ENCODE measurements around the gene RABEPK.
"Not testable (repeated sequence)": the region's sequence is repeated elsewhere in the genome, so short reads cannot be mapped to it uniquely, and the experiment has no call there.

The RABEPK gene

GRCh38 chr9:125254231-125254630 is 53.9 kb downstream of the RABEPK start:
- DNase-seq, result no peak

- no peak for DNase-seq
Measured at GRCh38 chr9:125255781-125256391, 55.5 kb downstream of the RABEPK start.

- no peak for DNase-seq
Measured at GRCh38 chr9:125258160-125258785, 57.9 kb downstream of the RABEPK start.

GRCh38 chr9:125258832-125259534 is 58.6 kb downstream of the RABEPK start:
- DNase-seq, result no peak

- no peak for DNase-seq
Measured at GRCh38 chr9:125260561-125260960, 60.2 kb downstream of the RABEPK start.

- DNase-seq, result peak; percentile 93
Measured at GRCh38 chr9:125261501-125262293, 61.4 kb downstream of the RABEPK start, which contains the start of gene GAPVD1. Gene GAPVD1, plus strand, starts transcription at chr9:125261826. Its CDS starts 37,096 bp downstream, at chr9:125298922.

GRCh38 chr9:125262294-125262991 is 62.1 kb downstream of the RABEPK start:
- no peak for DNase-seq

GRCh38 chr9:125264068-125264467 is 63.7 kb downstream of the RABEPK start:
- not testable (repeated sequence) for DNase-seq

GRCh38 chr9:125268394-125269013 is 68.2 kb downstream of the RABEPK start:
- DNase-seq, result no peak

GRCh38 chr9:125269014-125269397 is 68.7 kb downstream of the RABEPK start:
- no peak for DNase-seq

GRCh38 chr9:125271081-125271480 is 70.7 kb downstream of the RABEPK start:
- no peak for DNase-seq

- no peak for DNase-seq
Measured at GRCh38 chr9:125272697-125273096, 72.4 kb downstream of the RABEPK start.

GRCh38 chr9:125276771-125277170 is 76.4 kb downstream of the RABEPK start:
- DNase-seq, result no peak

- no peak for DNase-seq
Measured at GRCh38 chr9:125277411-125277810, 77.1 kb downstream of the RABEPK start.

- no peak for DNase-seq
Measured at GRCh38 chr9:125280945-125281344, 80.6 kb downstream of the RABEPK start.

All from fibroblast of skin of scalp (primary cell).